Sigmoid colon (tissue), 7 donors: ENCODE results near the gene LAMA1. TPM values are rescaled to one million over a fixed set of nuclear protein-coding genes. Genes with fewer than 3 reads are reported as not detected.
A peak's percentile ranks its signal among the peaks of the same experiment; 100 is the strongest.

ENCODE experiments used
- DNase-seq: peaks from one replicate; pipeline ENCODE4 v3.0.0-alpha.2; 2019
- H3K27ac ChIP-seq, 4 donors: fragments of 200-600 bp; sonication (generic); one replicate each; pipeline ENCODE4 v1.5.1; 2016 to 2019; ENCODE audit warnings: mild to moderate bottlenecking in 1 of 4
- H3K27me3 ChIP-seq, 3 donors: fragments of 200-600 bp; sonication (generic); one replicate each; pipeline ENCODE4 v1.5.1; 2019; ENCODE audit warnings: mild to moderate bottlenecking in 1 of 3
- H3K36me3 ChIP-seq, 4 donors: fragments of 200-600 bp; sonication (generic); one replicate each; pipeline ENCODE4 v1.5.1; 2016 to 2019
- H3K4me1 ChIP-seq, 4 donors: fragments of 200-600 bp; sonication (generic); one replicate each; pipeline ENCODE4 v1.5.1; 2017 to 2019
- H3K4me3 ChIP-seq, 4 donors: fragments of 200-600 bp; sonication (generic); one replicate each; pipeline ENCODE4 v1.5.1; 2017 to 2019; ENCODE audit warnings: mild to moderate bottlenecking in 2 of 4, moderate library complexity in 1 of 4
- H3K9me3 ChIP-seq, 4 donors: fragments of 200-600 bp in 3 of 4; sonication (generic) in 3 of 4; one replicate each; pipeline versions ENCODE4 v1.5.1 to v1.6.1; 2013 to 2019
- EP300 ChIP-seq, 4 donors: sonication (generic); formaldehyde crosslinking; IDR thresholded peaks; one replicate each; pipeline ENCODE4 v1.6.1; 2017; ENCODE audit warnings: antibody characterized with exemption in 4 of 4
- POLR2A ChIP-seq, 2 donors: fragments of 450-650 bp; IDR thresholded peaks; one replicate each; pipeline ENCODE4 v1.6.1; 2016; ENCODE audit warnings: antibody characterized with exemption in 2 of 2, mild to moderate bottlenecking in 2 of 2, moderate library complexity in 2 of 2
- POLR2AphosphoS5 ChIP-seq, 4 donors: sonication (generic); formaldehyde crosslinking; IDR thresholded peaks; one replicate each; pipeline ENCODE4 v1.6.1; 2017; ENCODE audit warnings: antibody characterized with exemption in 4 of 4
- WGBS, 2 donors: extraction: QIAGEN DNeasy Blood & Tissue Kit; methylation state at CpG; one replicate each; pipeline ENCODE4 v1.1.7; 2013; 5-methylcytosine and 5-hydroxymethylcytosine counted together
- intact Hi-C: fragments of 100-400 bp; cut with DNase I; formaldehyde crosslinking; loops from one replicate; pipeline ENCODE4 v1.15.1; 2023
- polyA plus RNA-seq, 3 donors: library from polyadenylated mRNA; stranded (reverse); fragments of 200-250 nt; gene quantifications; one replicate each; pipeline ENCODE4 v1.2.3, GENCODE V29; 2013
- total RNA-seq, 4 donors: library from RNA; depleted of rRNA; stranded (reverse); fragments of >200 nt; gene quantifications; one replicate each; pipeline ENCODE4 v1.1.0, GENCODE V29; 2016
- TF ChIP-seq, protein P1 (sequence below), 4 experiments: fragments of 450-650 bp in 3 of 4; fragments of 200-600 bp in 1 of 4; IDR thresholded peaks; one replicate each; pipeline ENCODE4 v1.5.1; 2016 to 2019; ENCODE audit warnings: antibody characterized with exemption in 4 of 4, mild to moderate bottlenecking in 3 of 4, moderate library complexity in 2 of 4
- donor health status: healthy with polysubstance abuse.
- donor health status: Bipolar disorder and iron deficiency.
- donor health status: healthy.

LAMA1 gene
- total and polyA plus RNA-seq, 7 donors, result 0.27 to 19.2 (median 1.4) TPM

DNA sequence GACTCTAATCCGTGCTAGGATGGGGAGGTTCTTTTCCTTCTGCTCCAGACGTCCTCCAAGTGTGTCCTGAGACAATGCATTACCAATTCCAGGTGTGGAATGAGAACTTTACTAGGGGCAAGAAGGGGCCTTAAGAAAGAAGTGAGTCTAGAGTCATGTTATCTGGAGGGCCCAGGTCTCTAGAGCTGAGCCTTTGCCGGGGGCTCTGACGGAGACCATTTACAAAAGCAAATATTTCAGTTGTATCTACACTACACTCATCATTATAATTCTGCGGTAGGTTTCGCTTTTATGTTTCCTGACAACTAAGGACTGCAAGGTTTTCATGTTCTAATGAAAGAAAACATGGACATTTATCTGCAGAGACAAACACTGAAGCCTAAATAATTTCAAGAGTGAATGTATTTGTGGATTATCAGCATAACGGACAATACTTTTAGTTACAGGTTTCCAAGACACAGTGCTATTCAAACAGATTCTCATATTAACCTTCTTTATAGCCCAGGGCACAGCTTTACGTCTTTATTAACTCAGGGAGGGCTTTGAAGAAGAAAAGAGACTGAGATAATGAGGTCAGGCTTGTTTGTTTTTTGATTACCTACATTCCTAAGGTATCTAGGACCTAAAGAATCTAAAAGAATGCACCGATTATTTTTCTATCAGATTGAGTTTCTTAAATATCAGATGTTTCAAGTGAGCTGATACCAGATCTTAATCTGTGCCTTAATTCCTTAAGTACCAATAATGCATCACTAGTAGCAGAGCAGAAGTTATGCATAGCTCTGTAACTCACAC is 15.0 kb upstream of the LAMA1 start:
- Histone ChIP-seq H3K4me1 (no peaks in the 10 kb centered on the region), H3K9me3 (no peaks in the 10 kb centered on the region), H3K36me3 (no peaks in the 10 kb centered on the region), H3K27ac (no peak overlapping the region), H3K27me3 (no peaks in the 10 kb centered on the region), H3K4me3 (no peak overlapping the region)
- TF ChIP-seq EP300 (IDR thresholded peaks at IDR 0.05), result no peak
- no peak for TF ChIP-seq POLR2AphosphoS5 (IDR thresholded peaks at IDR 0.05)
- TF ChIP-seq POLR2A (IDR thresholded peaks at IDR 0.05), result no peak
- TF ChIP-seq, protein P1, sequence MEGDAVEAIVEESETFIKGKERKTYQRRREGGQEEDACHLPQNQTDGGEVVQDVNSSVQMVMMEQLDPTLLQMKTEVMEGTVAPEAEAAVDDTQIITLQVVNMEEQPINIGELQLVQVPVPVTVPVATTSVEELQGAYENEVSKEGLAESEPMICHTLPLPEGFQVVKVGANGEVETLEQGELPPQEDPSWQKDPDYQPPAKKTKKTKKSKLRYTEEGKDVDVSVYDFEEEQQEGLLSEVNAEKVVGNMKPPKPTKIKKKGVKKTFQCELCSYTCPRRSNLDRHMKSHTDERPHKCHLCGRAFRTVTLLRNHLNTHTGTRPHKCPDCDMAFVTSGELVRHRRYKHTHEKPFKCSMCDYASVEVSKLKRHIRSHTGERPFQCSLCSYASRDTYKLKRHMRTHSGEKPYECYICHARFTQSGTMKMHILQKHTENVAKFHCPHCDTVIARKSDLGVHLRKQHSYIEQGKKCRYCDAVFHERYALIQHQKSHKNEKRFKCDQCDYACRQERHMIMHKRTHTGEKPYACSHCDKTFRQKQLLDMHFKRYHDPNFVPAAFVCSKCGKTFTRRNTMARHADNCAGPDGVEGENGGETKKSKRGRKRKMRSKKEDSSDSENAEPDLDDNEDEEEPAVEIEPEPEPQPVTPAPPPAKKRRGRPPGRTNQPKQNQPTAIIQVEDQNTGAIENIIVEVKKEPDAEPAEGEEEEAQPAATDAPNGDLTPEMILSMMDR (IDR thresholded peaks at IDR 0.05), result no peak
- DNase-seq, result peak; percentile 19
- WGBS, 2 donors, result 35 to 68% methylated on average over 9 of the region's 9 CpGs
- intact Hi-C loops, result no loop called here

DNA sequence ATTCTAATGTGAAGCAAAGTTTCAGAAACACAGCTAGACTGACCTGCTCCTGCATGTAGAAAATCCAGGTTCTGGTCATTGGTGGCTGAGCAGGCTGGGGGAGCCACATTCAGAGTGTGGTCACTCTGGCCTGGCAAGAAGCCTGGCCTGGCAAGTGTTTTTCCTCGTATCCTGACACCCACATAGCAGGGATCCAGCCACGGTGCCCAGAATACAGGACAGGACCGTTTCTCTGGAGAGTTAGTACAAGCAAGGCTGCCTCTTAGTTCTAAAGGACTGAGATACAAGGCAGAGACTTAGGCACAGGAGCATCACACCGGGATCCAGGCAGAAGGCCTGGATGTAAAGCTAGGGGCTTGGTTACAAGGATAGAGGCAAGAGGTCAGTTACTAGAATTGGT is 4.8 kb upstream of the LAMA1 start:
- no peak overlapping the region for H3K4me3 ChIP-seq
- peaks cover 4 to 15% (median 7%) of the 10 kb centered on the region in 3 donors for H3K27me3 ChIP-seq
- peaks cover 0 to 7% (median 5%) of the 10 kb centered on the region in 4 donors for H3K4me1 ChIP-seq
- intact Hi-C loops, result no loop called here
- TF ChIP-seq POLR2AphosphoS5 (IDR thresholded peaks at IDR 0.05), result no peak
- no peak for TF ChIP-seq EP300 (IDR thresholded peaks at IDR 0.05)
- H3K36me3 ChIP-seq, result no peaks in the 10 kb centered on the region
- WGBS, 2 donors, result 72 to 76% methylated on average over 4 of the region's 4 CpGs
- peaks cover 0 to 2% (median 0%) of the 10 kb centered on the region in 4 donors for H3K9me3 ChIP-seq
- no peak overlapping the region for H3K27ac ChIP-seq
- DNase-seq, result no peak

DNA sequence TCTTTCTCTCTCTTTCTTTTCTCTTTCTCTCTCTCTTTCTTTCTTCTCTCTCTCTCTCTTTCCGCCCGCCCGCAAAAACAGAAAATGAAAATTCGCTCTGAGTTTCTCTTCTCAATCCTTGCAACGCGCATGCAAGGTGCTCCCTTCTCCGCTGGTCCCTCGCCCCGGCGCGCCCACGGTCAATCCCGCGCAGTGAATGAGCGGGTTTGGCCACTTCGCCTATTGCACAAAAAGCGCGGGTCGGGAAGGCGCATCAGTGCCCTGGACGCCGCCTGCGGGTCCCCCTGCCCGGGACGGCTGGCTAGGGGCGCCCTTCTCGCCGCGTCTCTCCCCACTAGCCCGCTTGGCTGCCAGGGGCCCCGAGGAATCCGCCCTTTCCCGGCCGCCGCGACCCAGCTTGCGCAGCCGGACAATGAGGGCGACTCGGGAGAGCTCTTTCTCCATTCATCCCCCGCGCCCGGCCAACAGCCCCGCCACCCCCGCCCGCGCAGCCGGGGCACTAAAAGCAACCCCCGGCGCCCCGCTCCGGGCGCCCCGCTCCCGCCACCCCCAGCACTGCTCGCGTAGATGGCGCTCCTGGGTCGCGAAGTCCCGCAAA is 706 bp downstream of the LAMA1 start:
- no peak for TF ChIP-seq EP300 (IDR thresholded peaks at IDR 0.05)
- no peak for TF ChIP-seq POLR2A (IDR thresholded peaks at IDR 0.05)
- TF ChIP-seq POLR2AphosphoS5 (IDR thresholded peaks at IDR 0.05), result no peak
- TF ChIP-seq, protein P1 (IDR thresholded peaks at IDR 0.05), result no peak
- Histone ChIP-seq H3K36me3 (no peaks in the 10 kb centered on the region), H3K27me3 (peaks cover 4 to 70% (median 42%) of the 10 kb centered on the region in 3 donors), H3K9me3 (peaks cover 0 to 1% (median 0%) of the 10 kb centered on the region in 4 donors), H3K4me1 (peaks cover 0 to 23% (median 21%) of the 10 kb centered on the region in 4 donors), H3K27ac (no peak overlapping the region), H3K4me3 (peak overlapping the region; percentile 12 to 54 (median 40))
- intact Hi-C loops, result no loop called here
- no peak for DNase-seq
- WGBS, 2 donors, result 2 to 7% methylated on average over 61 of the region's 61 CpGs

DNA sequence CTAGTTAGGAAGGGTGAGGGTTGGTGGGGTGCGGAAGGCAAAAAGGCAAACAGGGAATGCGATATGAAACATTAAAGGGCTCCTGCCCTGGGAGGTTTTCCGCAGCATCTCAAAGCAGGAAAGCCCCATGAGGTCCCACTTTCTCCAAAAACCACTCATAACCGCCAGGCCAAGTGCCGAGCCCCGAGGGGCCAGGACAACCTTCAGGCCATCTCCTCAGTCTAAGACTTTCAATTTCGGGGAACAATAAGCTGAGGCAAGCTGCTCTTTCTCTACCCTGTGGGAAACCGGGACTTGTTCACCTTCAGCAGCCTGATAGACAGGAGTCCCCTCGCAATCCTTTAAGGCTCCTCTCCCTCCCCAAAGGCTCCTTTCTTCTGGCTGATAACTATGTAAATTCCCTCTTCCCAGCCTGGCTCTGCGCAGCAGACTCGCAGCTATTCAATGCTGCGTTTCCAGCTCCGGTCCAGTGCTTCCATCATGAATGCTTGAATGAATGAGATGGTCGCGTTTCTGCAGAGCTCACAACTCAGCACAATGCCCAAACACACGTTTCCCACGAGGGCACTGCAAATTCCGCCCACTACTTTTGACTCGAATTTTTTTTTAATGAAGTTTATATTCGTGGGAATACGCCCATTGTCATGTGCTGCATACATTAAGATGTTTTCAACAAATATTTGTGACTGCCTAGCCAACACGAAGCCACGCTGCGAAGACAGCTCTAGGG is 1.4 kb downstream of the LAMA1 start:
- Histone ChIP-seq H3K4me3 (peak overlapping the region in 3 of 4 donors; percentile 34 to 54 (median 45)), H3K4me1 (peaks cover 0 to 23% (median 21%) of the 10 kb centered on the region in 4 donors), H3K27me3 (peaks cover 4 to 77% (median 42%) of the 10 kb centered on the region in 3 donors), H3K36me3 (no peaks in the 10 kb centered on the region), H3K9me3 (peaks cover 0 to 1% (median 0%) of the 10 kb centered on the region in 4 donors), H3K27ac (no peak overlapping the region)
- DNase-seq, result no peak
- intact Hi-C loops, result no loop called here
- WGBS, 2 donors, result 8 to 11% methylated on average over 24 of the region's 24 CpGs
- TF ChIP-seq EP300 (IDR thresholded peaks at IDR 0.05), result no peak
- TF ChIP-seq POLR2A (IDR thresholded peaks at IDR 0.05), result no peak
- no peak for TF ChIP-seq POLR2AphosphoS5 (IDR thresholded peaks at IDR 0.05)
- TF ChIP-seq, protein P1 (IDR thresholded peaks at IDR 0.05), result no peak

DNA sequence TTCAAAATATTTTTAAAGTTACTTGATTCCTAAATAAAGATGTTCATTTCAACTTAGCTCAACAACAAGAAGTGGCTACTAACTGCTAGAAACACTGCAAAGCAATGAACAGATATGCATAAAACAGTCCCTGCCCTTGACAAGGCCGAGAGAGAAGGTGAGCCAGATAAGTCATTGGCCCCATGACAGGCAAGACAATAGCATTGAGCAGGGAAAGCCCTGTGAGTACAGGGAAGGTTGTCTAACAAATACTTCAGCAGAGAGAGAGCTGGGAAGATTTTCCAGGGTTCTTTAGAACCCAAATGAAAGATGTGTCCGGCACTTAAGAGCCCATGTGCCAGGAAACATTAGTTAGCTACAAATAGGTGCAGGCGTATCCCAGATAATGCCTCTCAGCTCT is 4.7 kb downstream of the LAMA1 start:
- no peak for DNase-seq
- TF ChIP-seq EP300 (IDR thresholded peaks at IDR 0.05) (no peak), POLR2A (IDR thresholded peaks at IDR 0.05) (no peak), POLR2AphosphoS5 (IDR thresholded peaks at IDR 0.05) (no peak)
- TF ChIP-seq, protein P1 (IDR thresholded peaks at IDR 0.05), result no peak
- H3K4me1 ChIP-seq, result peaks cover 0 to 22% (median 21%) of the 10 kb centered on the region in 4 donors
- peaks cover 3 to 96% (median 45%) of the 10 kb centered on the region in 3 donors for H3K27me3 ChIP-seq
- H3K9me3 ChIP-seq, result peaks cover 0 to 1% (median 0%) of the 10 kb centered on the region in 4 donors
- intact Hi-C loops, result no loop called here
- H3K4me3 ChIP-seq, result no peak overlapping the region
- H3K27ac ChIP-seq, result no peak overlapping the region
- WGBS, 2 donors, result 86 to 88% methylated on average over 3 of the region's 3 CpGs
- no peaks in the 10 kb centered on the region for H3K36me3 ChIP-seq
